ENCODE results near the gene BCLAF3. TPM values are rescaled to one million over a fixed set of nuclear protein-coding genes. Genes with fewer than 3 reads are reported as not detected.

BCLAF3 gene
- total RNA-seq, 1 experiment from 2014 or later: 5.3 TPM

DNA sequence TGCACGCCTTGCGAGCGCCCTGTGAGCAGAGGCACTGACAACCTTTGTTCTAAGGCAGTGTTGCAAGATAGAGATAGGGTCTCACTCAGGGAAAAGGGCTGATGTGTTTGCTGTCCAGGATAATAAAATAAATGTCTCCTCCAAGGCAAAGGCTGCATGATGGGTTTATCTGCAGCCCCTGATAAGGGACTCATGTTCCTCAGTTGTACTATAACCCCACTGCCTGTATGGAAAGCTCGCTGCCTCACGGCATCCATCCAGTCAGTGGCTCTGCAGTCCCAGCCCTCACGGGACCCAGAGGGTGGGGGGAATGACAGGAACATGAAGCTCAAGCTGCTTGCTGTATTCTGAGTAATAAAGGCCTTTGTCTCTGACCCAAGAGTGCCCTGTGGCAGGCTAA lies 22.6 kb downstream of the BCLAF3 start:
- no TSS peak for BruUV-seq (replicated peaks)
- POLR2A ChIA-PET: no interaction called here
- no peaks in the 10 kb centered on the region for H3K27me3 ChIP-seq (ENCODE audit: insufficient read depth, low read length)

More for the DNA sequence above, 22.6 kb downstream of the BCLAF3 start:
- H3K9me3 ChIP-seq (ENCODE audit: control insufficient read depth in 1 of 2, insufficient read depth in 1 of 2, low read depth in 1 of 2, low read length in 2 of 2): no peaks in the 10 kb centered on the region
- RAD21 ChIA-PET (ENCODE audit: low non-redundant PET in 1 of 2, low total read pairs in 2 of 2, uncharacterized antibody in 2 of 2, unreplicated experiment in 2 of 2): no interaction called here
- TF ChIP-seq TCF7L2 (IDR thresholded peaks at IDR 0.05; ENCODE audit: borderline replicate concordance, extremely low read depth, insufficient read depth, insufficient read length) (no peak), ZFX (IDR thresholded peaks at IDR 0.05) (no peak), YY1 (IDR thresholded peaks at IDR 0.05; ENCODE audit: extremely low read depth, insufficient replicate concordance, low read depth, low read length) (no peak), JUND (IDR thresholded peaks at IDR 0.05) (no peak), ELF1 (IDR thresholded peaks at IDR 0.05; ENCODE audit: borderline replicate concordance, low read depth) (no peak), ZNF274 (IDR thresholded peaks at IDR 0.05; ENCODE audit: low read depth, low read length) (no peak), POLR2A (IDR thresholded peaks at IDR 0.05; ENCODE audit: borderline replicate concordance, extremely low read depth, insufficient read depth, insufficient read length) (no peak), CTCF (IDR thresholded peaks at IDR 0.05 in 2 of 3, conservative IDR thresholded peaks at IDR 0.05 in 1 of 3; ENCODE audit: borderline replicate concordance in 1 of 3, insufficient read depth in 1 of 3, low read depth in 2 of 3, low read length in 2 of 3) (no peak), SP1 (IDR thresholded peaks at IDR 0.05; ENCODE audit: low read depth) (no peak), EZH2 (IDR thresholded peaks at IDR 0.05) (no peak), SIN3A (IDR thresholded peaks at IDR 0.05; ENCODE audit: low read depth) (no peak), FOSL1 (IDR thresholded peaks at IDR 0.05; ENCODE audit: low read depth) (no peak), EGR1 (IDR thresholded peaks at IDR 0.05; ENCODE audit: low read depth) (no peak), RAD21 (IDR thresholded peaks at IDR 0.05; ENCODE audit: low read depth) (no peak), SRF (IDR thresholded peaks at IDR 0.05; ENCODE audit: low read depth) (no peak), EZH2phosphoT487 (IDR thresholded peaks at IDR 0.05; ENCODE audit: borderline replicate concordance) (no peak)
- TF ChIP-seq, protein P1, sequence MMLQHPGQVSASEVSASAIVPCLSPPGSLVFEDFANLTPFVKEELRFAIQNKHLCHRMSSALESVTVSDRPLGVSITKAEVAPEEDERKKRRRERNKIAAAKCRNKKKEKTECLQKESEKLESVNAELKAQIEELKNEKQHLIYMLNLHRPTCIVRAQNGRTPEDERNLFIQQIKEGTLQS (IDR thresholded peaks at IDR 0.05): no peak
- TF ChIP-seq, protein P2, sequence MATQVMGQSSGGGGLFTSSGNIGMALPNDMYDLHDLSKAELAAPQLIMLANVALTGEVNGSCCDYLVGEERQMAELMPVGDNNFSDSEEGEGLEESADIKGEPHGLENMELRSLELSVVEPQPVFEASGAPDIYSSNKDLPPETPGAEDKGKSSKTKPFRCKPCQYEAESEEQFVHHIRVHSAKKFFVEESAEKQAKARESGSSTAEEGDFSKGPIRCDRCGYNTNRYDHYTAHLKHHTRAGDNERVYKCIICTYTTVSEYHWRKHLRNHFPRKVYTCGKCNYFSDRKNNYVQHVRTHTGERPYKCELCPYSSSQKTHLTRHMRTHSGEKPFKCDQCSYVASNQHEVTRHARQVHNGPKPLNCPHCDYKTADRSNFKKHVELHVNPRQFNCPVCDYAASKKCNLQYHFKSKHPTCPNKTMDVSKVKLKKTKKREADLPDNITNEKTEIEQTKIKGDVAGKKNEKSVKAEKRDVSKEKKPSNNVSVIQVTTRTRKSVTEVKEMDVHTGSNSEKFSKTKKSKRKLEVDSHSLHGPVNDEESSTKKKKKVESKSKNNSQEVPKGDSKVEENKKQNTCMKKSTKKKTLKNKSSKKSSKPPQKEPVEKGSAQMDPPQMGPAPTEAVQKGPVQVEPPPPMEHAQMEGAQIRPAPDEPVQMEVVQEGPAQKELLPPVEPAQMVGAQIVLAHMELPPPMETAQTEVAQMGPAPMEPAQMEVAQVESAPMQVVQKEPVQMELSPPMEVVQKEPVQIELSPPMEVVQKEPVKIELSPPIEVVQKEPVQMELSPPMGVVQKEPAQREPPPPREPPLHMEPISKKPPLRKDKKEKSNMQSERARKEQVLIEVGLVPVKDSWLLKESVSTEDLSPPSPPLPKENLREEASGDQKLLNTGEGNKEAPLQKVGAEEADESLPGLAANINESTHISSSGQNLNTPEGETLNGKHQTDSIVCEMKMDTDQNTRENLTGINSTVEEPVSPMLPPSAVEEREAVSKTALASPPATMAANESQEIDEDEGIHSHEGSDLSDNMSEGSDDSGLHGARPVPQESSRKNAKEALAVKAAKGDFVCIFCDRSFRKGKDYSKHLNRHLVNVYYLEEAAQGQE (IDR thresholded peaks at IDR 0.05; ENCODE audit: low read depth): no peak
- TF ChIP-seq, protein P3, sequence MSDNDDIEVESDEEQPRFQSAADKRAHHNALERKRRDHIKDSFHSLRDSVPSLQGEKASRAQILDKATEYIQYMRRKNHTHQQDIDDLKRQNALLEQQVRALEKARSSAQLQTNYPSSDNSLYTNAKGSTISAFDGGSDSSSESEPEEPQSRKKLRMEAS (IDR thresholded peaks at IDR 0.05): no peak
- peaks cover 0 to 7% of the 10 kb centered on the region in 2 experiments; a peak in 2 of 4 replicates for H3K4me1 ChIP-seq (ENCODE audit: control insufficient read depth in 1 of 2, insufficient read depth in 2 of 2, low read length in 2 of 2)
- no peak overlapping the region for H3K4me2 ChIP-seq (ENCODE audit: low read length)
- H3K79me2 ChIP-seq (ENCODE audit: insufficient read depth, low read length): no peaks in the 10 kb centered on the region
- ATAC-seq: no peak
- CTCF ChIA-PET: no interaction called here
- H3K27ac ChIP-seq (ENCODE audit: low read depth, low read length): no peak overlapping the region
- no peak for DNase-seq (ENCODE audit: low read depth, low spot score)
- no peak overlapping the region for H3K4me3 ChIP-seq (replicated peaks in 1 of 2; ENCODE audit: low read depth in 1 of 2, low read length in 2 of 2)
- no peaks in the 10 kb centered on the region for H3K9me2 ChIP-seq (ENCODE audit: insufficient read depth)
- no peak overlapping the region for H2AFZ ChIP-seq (ENCODE audit: low read depth, low read length, poor library complexity, severe bottlenecking)
- H4K20me1 ChIP-seq (ENCODE audit: insufficient read depth): no peaks in the 10 kb centered on the region; the same call in 1 of the 2 replicates
- H3K9ac ChIP-seq (ENCODE audit: low read length): no peak overlapping the region
- no peaks in the 10 kb centered on the region for H3K36me3 ChIP-seq (ENCODE audit: control insufficient read depth in 1 of 2, insufficient read depth in 2 of 2, low read length in 2 of 2)
- intact Hi-C loops (cut with micrococcal nuclease): no loop called here
